RKO (cell line): ENCODE results near the gene ADGRE3.

ENCODE experiments used
- DNase-seq: peaks from one replicate; pipeline ENCODE4 v3.0.0-alpha.2; 2016; ENCODE audit warnings: low spot score

ADGRE3 gene, protein sequence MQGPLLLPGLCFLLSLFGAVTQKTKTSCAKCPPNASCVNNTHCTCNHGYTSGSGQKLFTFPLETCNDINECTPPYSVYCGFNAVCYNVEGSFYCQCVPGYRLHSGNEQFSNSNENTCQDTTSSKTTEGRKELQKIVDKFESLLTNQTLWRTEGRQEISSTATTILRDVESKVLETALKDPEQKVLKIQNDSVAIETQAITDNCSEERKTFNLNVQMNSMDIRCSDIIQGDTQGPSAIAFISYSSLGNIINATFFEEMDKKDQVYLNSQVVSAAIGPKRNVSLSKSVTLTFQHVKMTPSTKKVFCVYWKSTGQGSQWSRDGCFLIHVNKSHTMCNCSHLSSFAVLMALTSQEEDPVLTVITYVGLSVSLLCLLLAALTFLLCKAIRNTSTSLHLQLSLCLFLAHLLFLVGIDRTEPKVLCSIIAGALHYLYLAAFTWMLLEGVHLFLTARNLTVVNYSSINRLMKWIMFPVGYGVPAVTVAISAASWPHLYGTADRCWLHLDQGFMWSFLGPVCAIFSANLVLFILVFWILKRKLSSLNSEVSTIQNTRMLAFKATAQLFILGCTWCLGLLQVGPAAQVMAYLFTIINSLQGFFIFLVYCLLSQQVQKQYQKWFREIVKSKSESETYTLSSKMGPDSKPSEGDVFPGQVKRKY

DNA sequence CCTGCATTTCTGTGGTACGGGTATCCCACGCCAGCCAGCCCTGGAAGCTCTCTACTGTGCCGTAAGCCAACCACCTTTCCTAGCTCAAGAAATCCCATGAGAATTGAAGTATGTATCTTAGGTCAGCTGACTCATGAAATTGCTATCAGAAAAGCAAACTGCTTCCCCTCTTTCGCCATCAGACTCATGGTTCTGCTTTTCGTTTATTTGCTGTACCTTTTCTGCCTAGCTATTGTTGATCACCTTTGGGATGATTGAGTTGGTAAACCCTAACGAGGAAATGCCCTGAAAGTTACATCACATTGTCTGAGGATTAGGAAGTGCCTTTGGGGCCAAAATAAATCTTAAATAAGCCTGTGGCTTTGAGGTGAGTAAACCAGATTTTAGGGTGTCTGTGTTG is at the start of gene ADGRE3:
ADGRE3 (minus strand) TSS at position 81 of the 400 bp plus-strand sequence; CDS start at position 7, 74 bp downstream.
- DNase-seq, result no peak

DNA sequence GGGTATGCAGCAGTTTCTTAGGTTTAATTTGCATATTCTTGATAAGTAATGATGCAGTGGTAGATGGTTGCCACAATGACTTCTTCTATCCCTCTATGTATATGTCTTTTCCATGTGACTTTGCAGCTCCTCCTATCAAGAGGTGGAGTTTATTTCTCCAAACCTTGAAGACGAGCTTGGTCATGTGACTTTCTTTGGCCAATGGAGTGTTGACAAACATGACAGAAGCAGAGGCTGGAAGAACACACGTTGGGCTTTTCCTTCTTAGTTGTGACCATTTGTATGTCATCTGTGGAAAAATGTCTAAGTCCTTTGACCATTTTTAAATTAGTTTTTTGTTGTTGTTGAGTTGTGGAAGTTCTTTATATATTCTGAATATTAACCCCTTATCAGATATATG is 47.5 kb upstream of the ADGRE3 start:
- no peak for DNase-seq

DNA sequence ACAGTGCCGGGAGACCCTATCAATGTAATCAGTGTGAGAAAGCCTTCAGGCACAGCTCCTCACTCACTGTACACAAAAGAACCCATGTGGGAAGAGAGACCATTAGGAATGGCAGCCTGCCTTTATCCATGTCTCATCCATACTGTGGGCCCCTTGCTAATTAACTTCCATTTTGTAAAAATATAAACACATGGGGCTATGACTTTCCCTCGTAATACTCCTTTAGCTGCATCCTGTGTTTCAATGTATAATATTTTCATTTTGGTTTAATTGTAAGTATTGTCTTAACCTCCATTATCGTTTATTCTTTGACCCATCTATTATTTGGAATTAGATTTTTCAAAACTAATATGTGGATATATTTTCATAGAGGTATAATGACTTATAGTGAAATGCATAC is 44.5 kb upstream of the ADGRE3 start:
- no peak for DNase-seq

DNA sequence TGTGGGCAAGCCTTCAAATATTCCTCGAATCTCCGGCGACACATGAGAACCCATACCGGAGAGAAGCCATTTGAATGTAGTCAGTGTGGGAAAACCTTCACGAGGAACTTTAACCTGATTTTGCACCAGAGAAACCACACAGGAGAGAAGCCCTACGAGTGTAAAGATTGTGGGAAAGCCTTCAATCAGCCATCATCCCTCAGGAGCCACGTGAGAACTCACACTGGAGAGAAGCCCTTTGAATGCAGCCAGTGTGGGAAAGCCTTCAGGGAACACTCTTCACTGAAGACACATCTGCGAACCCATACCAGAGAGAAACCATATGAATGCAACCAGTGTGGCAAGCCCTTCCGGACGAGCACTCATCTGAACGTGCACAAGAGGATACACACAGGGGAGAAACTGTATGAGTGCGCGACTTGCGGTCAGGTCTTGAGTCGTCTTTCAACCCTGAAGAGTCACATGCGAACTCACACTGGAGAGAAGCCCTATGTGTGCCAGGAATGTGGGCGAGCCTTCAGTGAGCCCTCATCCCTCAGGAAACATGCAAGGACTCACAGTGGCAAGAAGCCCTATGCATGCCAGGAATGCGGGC is 44.0 kb upstream of the ADGRE3 start:
- no peak for DNase-seq

DNA sequence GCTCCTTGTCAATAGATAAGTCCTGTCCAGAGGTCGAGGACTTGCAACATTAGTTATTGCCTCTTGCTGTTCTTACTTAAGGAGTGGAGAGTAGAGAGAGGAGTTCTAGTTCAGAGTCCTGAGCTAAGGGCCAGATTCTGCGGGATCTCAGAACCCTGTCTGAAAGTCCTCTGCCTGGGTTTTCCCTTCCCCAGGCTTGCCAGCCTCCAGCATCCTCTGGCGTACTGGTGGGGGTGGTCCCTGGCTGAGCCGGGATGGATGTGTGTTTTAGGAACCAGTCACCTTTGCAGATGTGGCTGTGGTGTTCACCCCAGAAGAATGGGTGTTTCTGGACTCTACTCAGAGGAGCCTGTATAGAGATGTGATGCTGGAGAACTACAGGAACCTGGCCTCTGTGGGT is 41.2 kb upstream of the ADGRE3 start:
- no peak for DNase-seq

DNA sequence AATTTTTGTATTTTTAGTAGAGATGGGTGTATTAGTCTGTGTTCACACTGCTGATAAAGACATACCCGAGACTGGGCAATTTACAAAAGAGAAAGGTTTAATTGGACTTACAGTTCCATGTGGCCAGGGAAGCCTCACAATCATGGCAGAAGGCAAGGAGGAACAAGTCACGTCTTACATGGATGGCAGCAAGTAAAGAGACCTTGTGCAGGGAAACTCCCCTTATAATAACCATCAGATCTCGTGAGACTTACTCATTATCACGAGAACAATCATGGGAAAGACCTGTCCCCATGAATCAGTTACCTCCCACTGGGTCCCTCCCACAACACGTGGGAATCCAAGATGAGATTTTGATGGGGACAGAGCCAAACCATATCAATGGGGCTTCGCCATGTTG is 29.8 kb upstream of the ADGRE3 start:
- no peak for DNase-seq

DNA sequence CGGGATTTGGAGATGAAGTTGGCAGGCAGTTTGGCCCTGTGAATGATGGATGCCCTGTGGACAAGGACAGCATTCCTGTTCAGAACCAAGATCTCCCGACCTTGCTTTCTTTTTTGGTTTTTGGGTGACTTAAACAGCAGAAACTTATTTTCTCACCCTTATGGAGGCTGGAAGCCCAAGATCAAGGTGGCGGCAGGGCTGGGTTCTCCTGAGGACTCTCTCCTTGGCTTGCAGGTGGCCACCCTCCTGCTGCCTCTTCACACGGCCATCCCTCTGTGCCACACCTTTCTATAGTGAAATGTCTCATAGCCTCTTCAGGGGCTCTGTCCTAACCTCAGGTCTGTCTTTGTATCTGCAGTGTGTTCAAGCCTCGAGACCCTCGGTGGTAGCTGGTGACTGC is 29.2 kb upstream of the ADGRE3 start:
- no peak for DNase-seq

DNA sequence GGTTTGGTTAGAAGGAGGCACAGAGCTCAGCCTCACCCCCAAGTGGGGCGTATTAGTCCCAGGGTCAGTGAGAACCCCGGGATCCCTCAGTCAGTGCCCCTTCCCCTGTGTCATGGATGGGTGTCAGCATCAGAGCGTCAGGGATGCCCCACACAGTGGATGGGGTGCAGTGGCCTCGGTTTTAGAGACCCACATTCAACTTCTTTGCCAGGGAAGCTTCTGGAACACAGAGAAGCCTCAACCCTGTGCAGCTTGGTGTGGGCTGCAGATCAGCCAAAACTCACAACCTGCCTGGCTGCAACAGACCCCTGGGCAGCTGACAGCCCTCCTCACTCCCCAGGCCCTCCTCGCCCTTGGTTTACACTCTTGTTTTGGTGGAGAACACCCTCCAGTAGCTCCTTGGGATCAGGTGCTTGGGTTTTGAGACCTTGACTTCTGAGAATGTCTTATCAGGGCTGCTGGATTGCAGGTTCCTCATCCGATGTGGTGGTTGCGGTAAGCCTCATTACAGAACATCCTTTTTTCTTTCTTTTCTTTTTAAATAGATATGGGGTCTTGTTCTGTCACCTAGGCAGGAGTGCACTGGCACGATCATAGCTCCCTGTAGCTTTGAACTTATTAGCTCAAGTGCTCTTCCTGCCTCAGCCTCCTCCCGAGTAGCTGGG is 26.2 kb upstream of the ADGRE3 start:
- DNase-seq, result no peak

DNA sequence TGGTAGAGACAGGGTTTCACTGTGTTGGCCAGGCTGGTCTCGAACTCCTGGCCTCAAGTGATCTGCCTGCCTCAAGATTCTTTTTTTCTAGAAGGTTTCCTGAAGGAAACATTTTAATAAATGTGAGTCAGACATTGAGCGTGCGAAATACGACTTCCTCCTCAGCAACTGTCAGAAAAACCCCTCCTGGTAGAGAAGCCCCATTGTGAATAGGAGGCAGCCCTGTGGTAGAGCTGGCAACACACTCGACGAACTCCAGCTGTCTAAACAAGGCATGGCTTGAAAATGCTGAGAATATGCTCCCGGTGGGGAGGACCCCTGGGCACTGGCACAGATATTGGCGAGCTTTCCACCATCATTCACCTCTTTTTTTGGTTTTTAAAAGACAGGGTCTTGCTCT is 25.0 kb upstream of the ADGRE3 start:
- DNase-seq, result no peak

DNA sequence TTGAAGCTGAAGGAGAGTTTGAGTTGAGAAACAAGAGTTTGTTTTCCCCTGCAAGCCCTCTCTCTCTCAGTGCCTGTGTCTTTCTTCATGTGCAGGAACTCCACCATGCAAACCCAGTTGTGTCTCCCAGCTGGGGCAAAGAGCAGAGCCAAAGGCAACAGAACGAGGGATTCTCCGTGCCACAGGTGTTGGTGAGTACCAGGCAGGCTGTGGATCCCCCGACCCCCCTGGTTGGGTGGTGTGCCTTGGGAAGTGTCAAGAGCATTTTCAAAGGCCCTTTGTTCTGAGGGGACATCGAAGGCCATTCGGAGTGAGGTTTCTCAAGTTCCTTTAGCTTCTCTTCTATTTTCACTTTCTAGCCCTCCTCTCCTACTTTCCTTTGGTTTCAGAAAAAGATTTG is 20.8 kb upstream of the ADGRE3 start:
- DNase-seq, result no peak

DNA sequence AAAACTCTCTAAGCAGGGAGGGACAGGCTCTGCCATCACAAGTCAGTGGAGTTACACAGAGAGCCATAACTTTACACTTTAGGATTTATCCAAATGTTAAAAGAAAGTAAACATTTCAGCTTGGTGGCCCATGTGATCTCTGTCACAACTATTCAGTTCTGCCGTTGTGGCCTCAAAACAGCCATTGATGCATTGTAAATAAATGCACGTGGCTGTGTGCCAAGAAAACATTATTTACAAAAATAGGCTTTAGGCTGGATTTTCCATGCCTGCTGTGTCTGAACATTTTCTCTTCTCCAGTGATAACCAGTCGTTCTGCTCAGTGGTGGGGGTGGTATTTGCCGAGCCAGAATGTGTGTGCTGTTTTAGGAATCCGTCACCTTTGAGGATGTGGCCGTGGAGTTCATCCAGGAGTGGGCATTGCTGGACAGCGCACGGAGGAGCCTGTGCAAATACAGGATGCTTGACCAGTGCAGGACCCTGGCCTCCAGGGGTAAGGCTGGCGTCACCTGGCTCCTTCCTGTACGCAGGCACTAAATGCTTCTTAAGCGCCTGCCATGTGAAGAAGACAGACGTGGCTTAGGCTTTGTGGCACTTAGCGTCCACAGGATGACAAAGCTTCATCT is 20.1 kb upstream of the ADGRE3 start:
- DNase-seq, result no peak

DNA sequence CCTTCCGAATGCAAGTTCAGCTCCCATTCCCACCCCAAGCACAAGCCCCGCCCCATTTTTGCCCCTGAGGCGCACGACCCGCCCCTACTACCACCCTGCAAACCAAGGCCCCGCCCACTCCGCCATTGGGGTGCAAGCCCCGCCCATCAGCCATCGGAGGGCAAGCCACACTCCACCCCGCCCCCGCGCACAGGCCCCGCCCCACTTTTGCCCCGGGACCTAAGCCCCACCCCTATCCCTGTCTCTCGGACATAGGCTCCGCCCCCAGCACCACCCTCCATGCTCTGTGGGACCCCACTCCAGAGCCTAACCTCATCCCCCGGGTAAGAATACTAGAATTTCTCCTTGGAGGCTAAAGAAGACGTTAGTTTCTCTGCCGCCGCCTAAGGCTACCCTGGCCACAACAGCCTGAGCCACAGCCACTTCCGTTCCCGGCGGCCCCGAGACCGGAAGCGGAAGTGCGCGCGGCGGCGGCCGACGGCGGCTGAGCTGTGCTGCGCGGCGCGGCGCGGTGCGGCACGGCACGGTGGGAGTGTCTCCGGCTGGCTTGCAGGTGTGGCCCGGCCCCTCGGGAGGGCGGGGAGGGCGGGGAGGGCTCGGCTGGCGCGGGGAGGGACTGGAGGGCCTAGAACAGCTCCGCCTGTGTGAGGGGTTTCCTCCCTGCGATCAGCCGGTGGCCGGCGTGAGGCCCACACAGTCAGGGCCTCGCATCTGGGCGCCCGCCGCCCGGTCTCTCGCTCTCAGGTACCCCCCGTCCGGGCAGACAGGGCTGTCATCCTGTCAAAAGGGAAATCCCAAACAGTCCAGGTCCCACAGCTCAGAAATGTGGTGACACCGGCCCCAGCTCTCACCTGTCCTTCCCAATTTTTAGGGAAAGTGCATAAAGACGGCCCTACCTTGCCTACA is 15.2 kb upstream of the ADGRE3 start, which contains the start of gene ZNF333:
ZNF333 (plus strand) TSS at position 451 of the 906 bp plus-strand sequence. CDS start 3,444 bp downstream, outside the sequence.
- peak; percentile 87 for DNase-seq

DNA sequence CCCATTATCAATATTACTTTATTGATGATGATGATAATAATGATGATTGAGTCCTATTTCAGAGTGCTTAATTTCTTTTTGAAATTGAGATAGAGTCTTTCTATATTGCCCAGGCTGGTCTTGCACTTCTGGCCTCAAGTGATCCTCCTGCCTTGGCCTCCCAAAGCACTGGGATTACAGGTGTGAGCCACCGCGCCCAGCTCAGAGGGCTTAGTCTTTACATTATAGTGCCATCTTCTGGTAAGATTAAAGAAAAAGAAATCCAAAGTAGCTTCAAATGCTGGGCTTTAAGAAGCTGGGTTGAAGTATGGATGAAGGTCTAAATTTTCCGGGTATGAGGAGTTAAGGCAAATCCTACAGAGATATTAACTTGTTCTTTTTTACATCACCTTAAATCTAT is 11.8 kb upstream of the ADGRE3 start:
- peak; percentile 59 for DNase-seq

DNA sequence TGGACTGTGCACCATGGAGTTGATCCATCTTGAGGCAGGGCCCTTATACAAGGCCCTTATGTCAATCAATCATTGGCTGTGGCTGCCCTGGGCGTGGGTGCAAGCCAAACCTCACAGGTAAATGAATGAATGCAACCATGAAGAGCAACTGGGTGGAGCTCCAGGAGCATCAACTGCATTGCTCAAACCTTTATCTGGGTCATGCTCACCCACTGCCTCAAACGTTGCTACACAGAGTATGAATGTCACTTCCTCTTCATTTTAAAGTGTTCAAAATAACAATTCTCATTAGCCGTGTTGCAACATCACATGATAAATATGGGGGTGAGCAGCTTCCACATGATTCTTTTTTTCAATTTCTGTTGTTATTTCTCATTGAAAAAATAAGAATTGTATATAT is 8.8 kb upstream of the ADGRE3 start:
- DNase-seq, result no peak

DNA sequence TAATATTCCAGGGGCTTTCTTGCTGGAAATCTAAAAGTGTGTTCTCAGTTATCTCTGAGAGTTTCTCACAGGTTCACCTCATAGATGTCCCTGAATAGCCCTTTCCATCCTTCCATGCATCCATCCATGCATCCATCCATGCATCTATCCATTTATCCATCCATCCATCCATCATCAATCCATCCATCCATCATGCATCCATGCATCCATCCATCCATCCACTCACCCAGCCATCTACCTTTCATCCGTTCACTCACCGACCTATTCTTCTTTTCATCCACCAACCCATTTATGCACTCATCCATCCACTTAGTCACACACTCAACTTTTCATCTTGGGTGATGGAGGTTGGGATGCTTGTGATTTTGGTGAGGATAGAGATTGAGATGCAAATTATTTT is 7.4 kb upstream of the ADGRE3 start:
- no peak for DNase-seq

DNA sequence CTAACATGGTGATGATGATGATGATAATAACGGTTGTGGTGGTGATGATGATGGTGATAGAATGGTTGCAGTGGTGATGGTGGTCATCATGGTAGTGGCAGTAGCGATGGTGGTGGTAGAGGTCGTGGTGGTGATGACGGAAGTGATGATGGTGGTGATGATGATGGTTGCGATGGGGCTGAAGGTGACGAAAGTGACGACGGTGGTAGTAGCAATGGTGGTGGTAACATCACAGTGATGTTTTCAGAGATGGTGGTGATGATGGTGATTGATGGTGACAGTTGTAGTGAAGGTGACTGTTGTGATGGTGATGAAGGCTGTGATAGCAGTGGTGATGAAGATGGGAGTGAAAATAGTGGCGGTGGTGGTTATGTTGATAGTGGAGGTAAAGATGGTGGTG is 3.6 kb upstream of the ADGRE3 start:
- no peak for DNase-seq

DNA sequence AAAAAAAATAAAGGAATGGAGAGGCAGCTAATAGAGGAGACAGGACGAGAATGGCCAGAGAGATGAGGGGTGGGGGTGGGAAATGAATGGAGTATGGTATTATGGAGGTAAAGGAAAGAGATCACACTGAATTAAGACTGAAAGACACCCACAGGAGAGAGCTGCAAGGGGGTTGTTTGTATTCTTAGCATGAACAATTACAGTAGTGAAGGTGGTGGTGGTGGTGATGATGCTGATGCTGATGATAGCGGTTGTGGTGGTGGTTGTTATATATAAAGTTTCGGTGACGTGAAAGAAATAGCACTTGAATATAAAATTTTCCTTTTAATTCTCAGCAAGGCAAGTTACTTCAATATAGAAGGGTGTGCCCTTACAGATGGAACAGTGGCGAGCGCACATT is 2.8 kb upstream of the ADGRE3 start:
- DNase-seq, result no peak

DNA sequence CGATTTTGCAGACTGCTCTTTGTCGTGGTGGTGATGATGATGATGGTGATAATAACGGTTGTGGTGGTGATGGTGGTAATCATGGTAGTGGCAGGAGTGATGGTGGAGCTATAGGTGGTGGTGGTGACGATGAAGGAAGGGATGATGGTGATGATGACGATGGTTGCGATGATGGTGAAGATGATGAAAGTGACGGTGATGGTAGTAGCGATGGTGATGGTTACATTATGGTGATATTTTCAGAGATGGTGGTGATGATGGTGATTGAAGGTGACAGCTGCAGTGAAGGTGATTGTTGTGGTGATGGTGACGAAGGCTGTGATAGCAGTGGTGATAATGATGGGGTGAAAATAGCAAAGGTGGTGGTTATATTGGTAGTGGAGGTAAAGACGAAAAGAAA is 2.1 kb upstream of the ADGRE3 start:
- no peak for DNase-seq

DNA sequence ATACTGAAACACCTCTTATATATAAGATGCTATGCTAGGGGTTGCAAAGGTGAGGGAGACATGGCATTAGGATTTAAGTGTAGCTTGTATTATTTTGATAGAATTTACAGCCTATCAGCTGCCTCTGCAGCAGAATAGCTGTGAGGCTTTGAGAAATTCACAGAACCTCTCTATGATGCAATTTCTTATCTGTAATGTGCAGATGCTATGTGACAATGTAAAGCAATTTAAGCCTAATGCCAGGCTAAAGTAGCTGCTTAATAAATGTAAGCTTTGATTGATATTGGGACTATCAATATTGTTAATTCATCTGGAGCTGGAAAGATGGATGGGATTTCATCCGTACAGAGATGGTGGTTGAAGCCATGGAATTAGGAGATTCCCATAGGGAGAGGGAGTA is 1.6 kb downstream of the ADGRE3 start:
- no peak for DNase-seq

DNA sequence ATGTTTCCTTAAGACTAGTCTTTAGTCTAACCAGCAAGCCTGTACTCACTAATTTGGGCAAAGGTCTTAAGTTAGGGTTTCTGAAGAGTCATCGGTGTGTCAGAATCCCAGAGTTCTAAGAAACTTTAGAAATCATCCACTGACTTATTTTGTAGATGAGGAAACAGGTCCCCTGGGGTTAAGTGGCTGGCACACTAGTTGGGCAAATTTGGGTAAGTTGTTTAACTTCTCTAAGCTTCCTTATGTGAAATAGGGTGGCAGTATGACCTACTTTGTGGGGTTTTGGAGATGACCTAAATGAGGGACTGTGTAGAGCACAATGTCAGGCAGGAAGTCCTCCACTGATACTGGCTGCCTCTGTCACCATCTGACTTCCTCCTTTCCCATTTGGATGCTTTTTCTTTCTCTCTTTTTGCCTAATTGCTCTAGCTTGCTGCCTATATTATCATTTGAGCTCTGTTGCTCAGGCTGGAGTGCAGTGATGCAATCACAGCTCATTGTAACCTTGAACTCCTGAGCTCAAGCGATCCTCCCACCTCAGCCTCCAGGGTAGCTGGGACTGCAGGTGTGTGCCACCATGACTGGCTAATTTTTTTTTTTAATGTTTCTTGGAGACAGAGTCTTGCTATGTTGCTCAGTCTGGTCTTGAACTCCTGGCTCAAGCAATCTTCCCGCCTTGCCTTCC is 2.3 kb downstream of the ADGRE3 start:
- DNase-seq, result no peak

DNA sequence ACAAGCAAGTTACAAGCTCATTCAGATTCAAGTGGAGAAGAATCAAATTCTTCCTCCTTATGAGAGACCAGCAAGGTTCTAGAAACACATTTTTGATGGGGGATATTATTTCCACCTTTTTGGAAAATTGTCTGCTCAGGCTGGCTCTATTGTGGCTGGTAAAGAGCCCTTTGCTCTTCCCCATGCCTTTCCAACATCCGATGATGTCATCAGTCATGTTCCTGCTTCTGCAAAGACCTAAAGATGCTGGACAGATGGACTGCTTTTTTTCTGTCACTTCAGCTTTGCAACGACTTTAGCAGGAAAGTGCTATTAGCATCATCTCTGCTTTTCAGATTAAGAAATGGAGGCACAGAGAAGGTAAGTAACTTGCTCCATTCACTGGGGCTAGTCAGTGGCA is 4.2 kb downstream of the ADGRE3 start:
- no peak for DNase-seq
